Glutamatergic neuron (in vitro differentiated cells): ENCODE data around the gene TARDBP. TPM values are rescaled to one million over a fixed set of nuclear protein-coding genes. Genes with fewer than 3 reads are reported as not detected.
"Not testable (repeated sequence)": the region's sequence is repeated elsewhere in the genome, so short reads cannot be mapped to it uniquely, and the experiment has no call there.

Source experiments
- DNase-seq: peaks from one replicate; pipeline ENCODE4 v3.0.0; 2022
- H3K27ac Mint-ChIP-seq: one replicate; pipeline ENCODE4 v1.8.0; 2020; ENCODE audit warnings: mild to moderate bottlenecking, mixed read lengths, inconsistent platforms; ENCODE audit not compliant: unreplicated experiment
- H3K27me3 Mint-ChIP-seq: one replicate; pipeline ENCODE4 v1.8.0; 2020; ENCODE audit warnings: mild to moderate bottlenecking, moderate library complexity, mixed read lengths, inconsistent platforms; ENCODE audit not compliant: unreplicated experiment
- H3K36me3 Mint-ChIP-seq: one replicate; pipeline ENCODE4 v1.8.0; 2020; ENCODE audit warnings: mild to moderate bottlenecking, mixed read lengths, inconsistent platforms; ENCODE audit not compliant: unreplicated experiment
- H3K4me1 Mint-ChIP-seq: one replicate; pipeline ENCODE4 v1.8.0; 2020; ENCODE audit warnings: mild to moderate bottlenecking, low read depth, mixed read lengths, inconsistent platforms; ENCODE audit not compliant: unreplicated experiment
- H3K4me3 Mint-ChIP-seq: one replicate; pipeline ENCODE4 v1.8.0; 2020; ENCODE audit warnings: mild to moderate bottlenecking, mixed read lengths, inconsistent platforms; ENCODE audit not compliant: unreplicated experiment
- H3K9me3 Mint-ChIP-seq: one replicate; pipeline ENCODE4 v1.8.0; 2020; ENCODE audit warnings: mild to moderate bottlenecking, moderate library complexity, mixed read lengths, inconsistent platforms; ENCODE audit not compliant: unreplicated experiment
- total RNA-seq: library from RNA; stranded (reverse); fragmentation: NEBNext Ultra II Directional; extraction: Animal tissue kit (Norgen Biotek cat#: 25700); gene quantifications from one replicate; pipeline ENCODE4 v1.2.1, GENCODE V29; 2021; ENCODE audit not compliant: unreplicated experiment
- TF ChIP-seq, protein P1 (sequence below): fragments of 200-600 bp; sonication (generic); IDR thresholded peaks from one replicate; pipeline ENCODE4 v1.5.0; 2021; ENCODE audit not compliant: partially characterized antibody, unreplicated experiment

The TARDBP gene
- total RNA-seq, 1 donor from 2014 or later: 161 TPM

DNA sequence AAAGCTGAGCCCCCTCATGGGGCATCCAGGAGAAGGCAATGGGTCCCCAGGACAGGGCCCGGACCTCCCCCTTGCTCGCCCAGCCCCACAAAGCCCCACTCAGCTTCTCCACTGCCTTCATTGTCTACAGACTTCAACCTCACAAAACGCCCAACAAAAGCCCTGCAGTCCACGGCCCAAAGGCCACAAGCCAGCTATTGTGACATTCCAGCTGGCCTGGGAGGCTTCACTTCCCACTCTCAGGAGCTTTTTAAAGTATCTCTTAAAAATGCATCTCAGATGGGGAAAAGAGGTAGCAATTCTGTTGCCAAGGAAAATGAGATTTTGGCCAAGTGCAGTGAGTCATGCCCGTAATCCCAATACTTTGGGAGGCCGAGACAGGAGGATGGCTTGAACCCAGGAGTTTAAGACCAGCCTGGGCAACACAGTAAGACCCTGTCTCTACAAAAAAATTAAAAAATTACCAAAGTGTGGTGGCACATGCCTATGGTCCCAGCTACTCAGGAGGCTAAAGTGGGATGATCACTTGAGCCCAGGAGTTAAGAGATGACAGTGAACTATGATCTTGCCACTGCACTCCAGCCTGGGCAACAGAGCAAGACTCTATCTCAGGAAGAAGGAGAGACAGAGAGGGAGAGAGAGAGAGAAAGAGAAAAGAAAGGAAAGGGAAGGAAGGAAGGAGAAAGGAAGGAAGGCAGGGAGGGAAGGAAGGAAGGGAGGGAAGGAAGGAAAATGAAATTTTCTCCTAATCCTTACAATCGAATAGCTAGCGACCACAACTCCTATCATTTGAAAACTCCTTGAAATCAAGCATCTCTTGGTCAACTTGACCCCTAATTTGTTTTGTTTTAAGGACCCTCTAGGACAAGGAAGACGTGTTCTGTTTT, 31.4 kb upstream of the TARDBP start:
- Mint-ChIP-seq H3K9me3 (no peaks in the 10 kb centered on the region), H3K4me1 (no peaks in the 10 kb centered on the region), H3K36me3 (no peaks in the 10 kb centered on the region), H3K27ac (no peak overlapping the region), H3K27me3 (peaks cover 7% of the 10 kb centered on the region), H3K4me3 (no peak overlapping the region)
- TF ChIP-seq, protein P1, sequence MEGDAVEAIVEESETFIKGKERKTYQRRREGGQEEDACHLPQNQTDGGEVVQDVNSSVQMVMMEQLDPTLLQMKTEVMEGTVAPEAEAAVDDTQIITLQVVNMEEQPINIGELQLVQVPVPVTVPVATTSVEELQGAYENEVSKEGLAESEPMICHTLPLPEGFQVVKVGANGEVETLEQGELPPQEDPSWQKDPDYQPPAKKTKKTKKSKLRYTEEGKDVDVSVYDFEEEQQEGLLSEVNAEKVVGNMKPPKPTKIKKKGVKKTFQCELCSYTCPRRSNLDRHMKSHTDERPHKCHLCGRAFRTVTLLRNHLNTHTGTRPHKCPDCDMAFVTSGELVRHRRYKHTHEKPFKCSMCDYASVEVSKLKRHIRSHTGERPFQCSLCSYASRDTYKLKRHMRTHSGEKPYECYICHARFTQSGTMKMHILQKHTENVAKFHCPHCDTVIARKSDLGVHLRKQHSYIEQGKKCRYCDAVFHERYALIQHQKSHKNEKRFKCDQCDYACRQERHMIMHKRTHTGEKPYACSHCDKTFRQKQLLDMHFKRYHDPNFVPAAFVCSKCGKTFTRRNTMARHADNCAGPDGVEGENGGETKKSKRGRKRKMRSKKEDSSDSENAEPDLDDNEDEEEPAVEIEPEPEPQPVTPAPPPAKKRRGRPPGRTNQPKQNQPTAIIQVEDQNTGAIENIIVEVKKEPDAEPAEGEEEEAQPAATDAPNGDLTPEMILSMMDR: no peak
- DNase-seq: no peak

GRCh38 chr1:10986525-10986890, 25.9 kb upstream of the TARDBP start:
- Mint-ChIP-seq H3K9me3 (no peaks in the 10 kb centered on the region), H3K27me3 (peaks cover 4% of the 10 kb centered on the region), H3K4me1 (no peaks in the 10 kb centered on the region), H3K27ac (no peak overlapping the region), H3K36me3 (no peaks in the 10 kb centered on the region), H3K4me3 (no peak overlapping the region)
- no peak for DNase-seq
- TF ChIP-seq, protein P1: no peak

DNA sequence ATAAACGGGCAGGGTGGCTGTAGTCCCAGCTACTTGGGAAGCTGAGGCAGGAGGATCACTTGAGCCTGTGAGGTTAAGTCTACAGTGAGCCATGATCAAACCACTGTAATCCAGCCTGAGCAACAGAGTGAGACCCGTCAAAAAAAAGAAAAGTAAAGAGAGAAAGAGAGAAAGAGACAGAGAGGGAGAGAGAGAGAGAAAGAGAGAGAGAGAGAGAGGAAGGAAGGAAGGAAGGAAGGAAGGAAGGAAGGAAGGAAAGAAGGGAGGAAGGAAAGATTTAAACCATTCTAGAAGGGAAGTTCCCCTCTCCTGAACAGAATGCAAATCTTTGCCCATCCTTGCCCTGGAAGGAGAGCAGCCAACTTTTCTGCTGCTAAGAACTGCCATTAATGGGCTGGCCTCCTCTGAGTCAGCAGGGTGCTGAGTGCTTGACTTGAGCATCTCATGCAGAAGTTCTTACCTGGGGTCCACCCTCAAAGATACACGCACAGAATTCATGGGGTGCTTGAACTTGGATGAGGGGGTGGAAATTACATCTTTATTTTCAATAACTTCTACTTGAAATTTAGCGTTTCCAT, 24.5 kb upstream of the TARDBP start:
- Mint-ChIP-seq H3K4me1 (no peaks in the 10 kb centered on the region), H3K27me3 (peaks cover 4% of the 10 kb centered on the region), H3K27ac (no peak overlapping the region), H3K9me3 (no peaks in the 10 kb centered on the region), H3K36me3 (no peaks in the 10 kb centered on the region), H3K4me3 (no peak overlapping the region)
- TF ChIP-seq, protein P1: no peak
- DNase-seq: no peak

GRCh38 chr1:10989095-10989494, 23.4 kb upstream of the TARDBP start:
- no peaks in the 10 kb centered on the region for H3K4me1 Mint-ChIP-seq
- H3K9me3 Mint-ChIP-seq: no peaks in the 10 kb centered on the region
- TF ChIP-seq, protein P1: no peak
- no peak overlapping the region for H3K27ac Mint-ChIP-seq
- H3K27me3 Mint-ChIP-seq: peaks cover 4% of the 10 kb centered on the region
- H3K4me3 Mint-ChIP-seq: no peak overlapping the region
- no peak for DNase-seq
- no peaks in the 10 kb centered on the region for H3K36me3 Mint-ChIP-seq

DNA sequence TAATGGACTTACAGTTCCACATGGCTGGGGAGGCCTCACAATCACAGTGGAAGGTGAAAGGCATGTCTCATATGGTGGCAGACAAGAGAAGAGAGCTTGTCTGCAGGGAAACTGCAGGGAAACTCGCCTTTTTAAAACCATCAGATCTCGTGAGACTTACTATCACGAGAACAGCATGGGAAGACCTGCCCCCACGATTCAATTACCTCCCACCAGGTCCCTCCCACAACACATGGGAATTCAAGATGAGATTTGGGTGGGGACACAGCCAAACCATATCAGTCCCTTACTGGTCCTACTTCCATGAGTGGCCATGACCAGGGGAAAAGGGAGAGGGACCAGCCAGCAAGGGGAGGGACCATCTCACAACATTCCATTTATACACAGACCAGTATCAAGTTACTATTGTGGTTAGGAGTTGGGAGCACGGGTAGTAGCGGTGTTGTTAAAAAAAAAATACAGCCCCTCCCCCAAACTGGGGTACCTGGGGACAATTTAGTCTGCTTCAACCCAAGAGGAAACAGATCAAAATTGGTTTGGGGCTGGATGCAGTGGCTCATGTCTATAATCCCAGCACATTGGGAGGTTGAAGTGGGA, 22.4 kb upstream of the TARDBP start:
- not testable (repeated sequence) for H3K36me3 Mint-ChIP-seq, H3K27ac Mint-ChIP-seq, H3K27me3 Mint-ChIP-seq, DNase-seq, H3K4me3 Mint-ChIP-seq, H3K4me1 Mint-ChIP-seq, H3K9me3 Mint-ChIP-seq
